SU-DHL-6 (cell line): ENCODE data around the gene TBX18.

Experiments
- CTCF ChIP-seq: fragments of 200-600 bp; sonication (generic); IDR thresholded peaks from one replicate; pipeline ENCODE4 v1.5.1; 2017; ENCODE audit warnings: antibody characterized with exemption, mild to moderate bottlenecking, low read length, moderate library complexity; ENCODE audit not compliant: insufficient read depth, poor library complexity, severe bottlenecking
- EZH2phosphoT487 ChIP-seq: fragments of 200-600 bp; sonication (generic), shearing (Covaris generic); conservative IDR thresholded peaks from 2 replicates; pipeline ENCODE4 v1.6.1; 2018; ENCODE audit warnings: mild to moderate bottlenecking, antibody characterized with exemption, low read length, moderate library complexity, mixed read lengths

GRCh38 chr6:84731901-84732300 lies 32.5 kb downstream of the TBX18 start:
- no peak for TF ChIP-seq CTCF
- TF ChIP-seq EZH2phosphoT487: no peak
